Gastrocnemius medialis (tissue), 4 donors: ENCODE results near the gene GALNT15.

Source experiments
- POLR2A ChIP-seq, 2 donors: fragments of 450-650 bp; IDR thresholded peaks; one replicate each; pipeline ENCODE4 v1.6.1; 2017; ENCODE audit warnings: antibody characterized with exemption in 2 of 2, mild to moderate bottlenecking in 2 of 2, moderate library complexity in 2 of 2
- TF ChIP-seq, protein P1 (sequence below), 5 experiments: fragments of 450-650 bp in 3 of 5; fragments of 200-600 bp in 2 of 5; sonication (generic) in 2 of 5; IDR thresholded peaks in 4 of 5; conservative IDR thresholded peaks in 1 of 5; 1 replicate in 4 of 5; 2 replicates in 1 of 5; pipeline ENCODE4 v1.5.1; 2016 to 2019; ENCODE audit warnings: antibody characterized with exemption in 5 of 5, mild to moderate bottlenecking in 3 of 5, moderate library complexity in 3 of 5

DNA sequence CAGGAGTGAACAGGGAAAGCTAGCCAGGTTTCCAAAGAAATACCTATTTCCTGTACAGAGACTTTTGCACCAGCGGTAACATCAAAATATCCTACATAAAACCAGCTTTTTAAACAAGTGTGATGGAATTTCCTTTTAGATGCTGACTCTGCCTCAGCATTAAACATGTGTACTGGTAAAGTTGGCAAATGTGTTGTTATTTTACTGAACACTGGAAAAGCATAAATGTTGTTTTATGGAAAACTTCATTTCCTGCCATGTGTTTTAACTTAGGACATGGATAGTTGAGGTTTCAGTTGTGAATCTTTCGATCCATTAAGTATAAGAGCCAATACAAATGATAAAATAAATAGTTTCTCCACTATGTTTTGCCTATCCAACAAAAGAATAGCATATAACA lies 106.2 kb downstream of the GALNT15 start:
- TF ChIP-seq, protein P1, sequence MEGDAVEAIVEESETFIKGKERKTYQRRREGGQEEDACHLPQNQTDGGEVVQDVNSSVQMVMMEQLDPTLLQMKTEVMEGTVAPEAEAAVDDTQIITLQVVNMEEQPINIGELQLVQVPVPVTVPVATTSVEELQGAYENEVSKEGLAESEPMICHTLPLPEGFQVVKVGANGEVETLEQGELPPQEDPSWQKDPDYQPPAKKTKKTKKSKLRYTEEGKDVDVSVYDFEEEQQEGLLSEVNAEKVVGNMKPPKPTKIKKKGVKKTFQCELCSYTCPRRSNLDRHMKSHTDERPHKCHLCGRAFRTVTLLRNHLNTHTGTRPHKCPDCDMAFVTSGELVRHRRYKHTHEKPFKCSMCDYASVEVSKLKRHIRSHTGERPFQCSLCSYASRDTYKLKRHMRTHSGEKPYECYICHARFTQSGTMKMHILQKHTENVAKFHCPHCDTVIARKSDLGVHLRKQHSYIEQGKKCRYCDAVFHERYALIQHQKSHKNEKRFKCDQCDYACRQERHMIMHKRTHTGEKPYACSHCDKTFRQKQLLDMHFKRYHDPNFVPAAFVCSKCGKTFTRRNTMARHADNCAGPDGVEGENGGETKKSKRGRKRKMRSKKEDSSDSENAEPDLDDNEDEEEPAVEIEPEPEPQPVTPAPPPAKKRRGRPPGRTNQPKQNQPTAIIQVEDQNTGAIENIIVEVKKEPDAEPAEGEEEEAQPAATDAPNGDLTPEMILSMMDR (IDR thresholded peaks at IDR 0.05 in 4 of 5, conservative IDR thresholded peaks at IDR 0.05 in 1 of 5): no peak
- TF ChIP-seq POLR2A (IDR thresholded peaks at IDR 0.05): no peak
